SH-SY5Y (cell line): ENCODE measurements around the gene HNRNPAB.

Experiments
- GATA2 ChIP-seq: IDR thresholded peaks from 2 replicates; pipeline ENCODE4 v1.6.1; 2011; ENCODE audit warnings: mild to moderate bottlenecking, low read depth, low read length
- GATA3 ChIP-seq: IDR thresholded peaks from 2 replicates; pipeline ENCODE4 v1.6.1; 2011; ENCODE audit warnings: low read depth, mild to moderate bottlenecking, low read length, moderate library complexity

DNA sequence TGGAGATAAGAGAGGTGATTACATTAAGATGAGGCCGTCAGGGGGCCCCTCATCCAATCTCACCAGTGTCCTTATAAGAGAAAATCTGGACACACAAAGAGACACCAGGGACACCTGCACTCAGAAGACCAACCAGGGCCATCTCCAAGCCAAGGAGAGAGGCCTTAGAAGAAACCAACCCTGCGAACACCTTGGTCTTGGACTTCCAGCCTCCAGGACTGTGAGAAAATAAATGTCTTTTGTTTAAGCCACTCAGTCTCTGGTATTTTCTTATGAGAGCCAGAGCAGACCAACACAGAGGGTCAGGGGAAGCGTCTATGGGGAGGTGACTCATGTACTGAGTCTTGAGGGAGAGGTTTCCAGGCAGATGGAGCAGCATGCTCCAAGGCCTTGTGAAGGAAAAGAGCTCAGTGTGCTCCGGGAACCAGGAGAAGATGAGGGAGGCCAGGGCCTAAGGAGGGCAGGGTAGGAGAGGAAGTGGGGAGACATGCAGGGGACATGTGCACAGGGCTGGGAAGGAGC is 22.9 kb downstream of the HNRNPAB start:
- TF ChIP-seq GATA2 = no peak
- no peak for TF ChIP-seq GATA3
